ENCODE measurements around the gene CMTR1.
"Not testable (repeated sequence)": the region's sequence is repeated elsewhere in the genome, so short reads cannot be mapped to it uniquely, and the experiment has no call there.

Gene CMTR1

GRCh38 chr6:37492991-37493660 is 60.1 kb downstream of the CMTR1 start:
- no peak for DNase-seq (ENCODE audit: low read depth)

GRCh38 chr6:37493661-37493995 is 60.6 kb downstream of the CMTR1 start:
- no peak for DNase-seq (ENCODE audit: low read depth)

- peak; percentile 44 for DNase-seq (ENCODE audit: low read depth)
Observed at GRCh38 chr6:37495244-37495934, 62.4 kb downstream of the CMTR1 start.

- DNase-seq (ENCODE audit: low read depth) = no peak
Observed at GRCh38 chr6:37496951-37497885, 64.2 kb downstream of the CMTR1 start.

- DNase-seq (ENCODE audit: low read depth) = peak; percentile 96
Observed at GRCh38 chr6:37499433-37500293, 66.6 kb downstream of the CMTR1 start, which contains the start of gene CCDC167. CCDC167 (minus strand) TSS chr6:37499893; CDS start chr6:37499863, 30 bp downstream.

- no peak for DNase-seq (ENCODE audit: low read depth)
Observed at GRCh38 chr6:37500294-37500608, 67.2 kb downstream of the CMTR1 start.

- not testable (repeated sequence) for DNase-seq (ENCODE audit: low read depth)
Observed at GRCh38 chr6:37500904-37501303, 67.9 kb downstream of the CMTR1 start.

GRCh38 chr6:37501632-37502491 is 68.8 kb downstream of the CMTR1 start:
- DNase-seq (ENCODE audit: low read depth) = no peak

- no peak for DNase-seq (ENCODE audit: low read depth)
Observed at GRCh38 chr6:37502703-37503291, 69.8 kb downstream of the CMTR1 start.

GRCh38 chr6:37503309-37503965 is 70.4 kb downstream of the CMTR1 start:
- no peak for DNase-seq (ENCODE audit: low read depth)

- no peak for DNase-seq (ENCODE audit: low read depth)
Observed at GRCh38 chr6:37504024-37504423, 71.0 kb downstream of the CMTR1 start.

GRCh38 chr6:37506479-37506878 is 73.5 kb downstream of the CMTR1 start:
- DNase-seq (ENCODE audit: low read depth) = no peak

GRCh38 chr6:37507077-37507476 is 74.1 kb downstream of the CMTR1 start:
- DNase-seq (ENCODE audit: low read depth) = no peak

- no peak for DNase-seq (ENCODE audit: low read depth)
Observed at GRCh38 chr6:37507690-37508421, 74.8 kb downstream of the CMTR1 start.

GRCh38 chr6:37511201-37511600 is 78.2 kb downstream of the CMTR1 start:
- no peak for DNase-seq (ENCODE audit: low read depth)

- DNase-seq (ENCODE audit: low read depth) = no peak
Observed at GRCh38 chr6:37511910-37512399, 78.9 kb downstream of the CMTR1 start.

GRCh38 chr6:37512400-37513011 is 79.5 kb downstream of the CMTR1 start:
- no peak for DNase-seq (ENCODE audit: low read depth)

- no peak for DNase-seq (ENCODE audit: low read depth)
Observed at GRCh38 chr6:37513155-37513554, 80.1 kb downstream of the CMTR1 start.

GRCh38 chr6:37513576-37513975 is 80.6 kb downstream of the CMTR1 start:
- DNase-seq (ENCODE audit: low read depth) = no peak

Measured in activated T-cell treated with anti-CD3 and anti-CD28 coated beads for 48 hours (primary cell).